IMR-90 (cell line): Measurements from ENCODE around the gene ITPRID1.

Source experiments
- BHLHE40 ChIP-seq: fragments of 150-350 bp; IDR thresholded peaks from 2 replicates; pipeline ENCODE4 v1.6.1; 2016; ENCODE audit warnings: mild to moderate bottlenecking, low read depth, low read length
- CEBPB ChIP-seq: IDR thresholded peaks from 2 replicates; pipeline ENCODE4 v1.6.1; 2012; ENCODE audit warnings: low read depth, low read length, improper control_type of control experiment
- CHD1 ChIP-seq: IDR thresholded peaks from 2 replicates; pipeline ENCODE4 v1.6.1; 2012; ENCODE audit warnings: low read depth, low read length, improper control_type of control experiment
- CTCF ChIP-seq: conservative IDR thresholded peaks from 2 replicates; pipeline ENCODE4 v1.5.1; 2012; ENCODE audit warnings: mild to moderate bottlenecking, low read depth, low read length, improper control_type of control experiment
- ELK1 ChIP-seq: fragments of 150-350 bp; IDR thresholded peaks from 2 replicates; pipeline ENCODE4 v1.6.1; 2016; ENCODE audit warnings: low read depth, mild to moderate bottlenecking, low read length, moderate library complexity, borderline replicate concordance
- FOS ChIP-seq: fragments of 150-350 bp; IDR thresholded peaks from 2 replicates; pipeline ENCODE4 v1.6.1; 2016; ENCODE audit warnings: low read depth, low read length
- MAFK ChIP-seq: IDR thresholded peaks from 2 replicates; pipeline ENCODE4 v1.6.1; 2012; ENCODE audit warnings: low read depth, low read length, improper control_type of control experiment
- MXI1 ChIP-seq: IDR thresholded peaks from 2 replicates; pipeline ENCODE4 v1.6.1; 2012; ENCODE audit warnings: low read depth, mild to moderate bottlenecking, low read length, moderate library complexity, borderline replicate concordance
- NFE2L2 ChIP-seq: fragments of 150-350 bp; IDR thresholded peaks from 2 replicates; pipeline ENCODE4 v1.6.1; 2016; ENCODE audit warnings: low read depth, mild to moderate bottlenecking, low read length
- POLR2A ChIP-seq: IDR thresholded peaks from 2 replicates; pipeline ENCODE4 v1.6.1; 2012; ENCODE audit warnings: mild to moderate bottlenecking, low read depth, low read length
- RAD21 ChIP-seq: IDR thresholded peaks from 2 replicates; pipeline ENCODE4 v1.6.1; 2012; ENCODE audit warnings: low read length, improper control_type of control experiment
- RCOR1 ChIP-seq: IDR thresholded peaks from 2 replicates; pipeline ENCODE4 v1.6.1; 2012; ENCODE audit warnings: mild to moderate bottlenecking, low read length, improper control_type of control experiment; ENCODE audit not compliant: insufficient replicate concordance
- RFX5 ChIP-seq: IDR thresholded peaks from 2 replicates; pipeline ENCODE4 v1.8.0; 2012; ENCODE audit warnings: low read depth, mild to moderate bottlenecking, low read length, moderate library complexity
- SMC3 ChIP-seq: fragments of 150-350 bp; IDR thresholded peaks from 2 replicates; pipeline ENCODE4 v1.6.1; 2016; ENCODE audit warnings: low read depth, mild to moderate bottlenecking, antibody characterized with exemption, low read length, moderate library complexity

GRCh38 chr7:31603046-31603445 is 89.2 kb downstream of the ITPRID1 start:
- TF ChIP-seq CTCF (no peak), MXI1 (no peak), RCOR1 (no peak), MAFK (no peak), ELK1 (no peak), CEBPB (no peak), POLR2A (no peak), CHD1 (no peak), RAD21 (no peak), NFE2L2 (no peak), SMC3 (no peak), BHLHE40 (no peak), RFX5 (no peak), FOS (no peak)
